CD4-positive, alpha-beta T cell (primary cell): ENCODE results near the gene COL4A2. TPM values are rescaled to one million over a fixed set of nuclear protein-coding genes. Genes with fewer than 3 reads are reported as not detected.

Source experiments
- ATAC-seq: fragments of 200-7000 bp; cut with Tn5 transposase; one replicate; pipeline ENCODE4 v1.10.0; 2022; ENCODE audit warnings: mild to moderate bottlenecking; ENCODE audit not compliant: poor library complexity
- CTCF ChIA-PET: fragments of 350-600 bp; sonication (Branson Sonifier 250); formaldehyde crosslinking; loops from one replicate; lab custom pipeline; 2021; ENCODE audit warnings: antibody characterized with exemption, inconsistent platforms; lab: Charles Lee
- POLR2A ChIA-PET: fragments of 350-600 bp; sonication (Branson Sonifier 250); formaldehyde crosslinking; loops from one replicate; lab custom pipeline; 2021; ENCODE audit warnings: antibody characterized with exemption, inconsistent platforms; lab: Charles Lee
- DNase-seq, 14 experiments: peaks; one replicate each; pipeline ENCODE4 v3.0.0-alpha.2; 2013 to 2020; ENCODE audit warnings: mixed read lengths in 2 of 14
- H3K27ac ChIP-seq, 2 donors: one replicate each; pipeline versions ENCODE4 v1.5.1 to v1.7.0; 2013; ENCODE audit warnings: low read length in 2 of 2, low read depth in 1 of 2, mild to moderate bottlenecking in 1 of 2
- H3K27me3 ChIP-seq, 2 experiments: 1 replicate in 1 of 2; 2 replicates in 1 of 2; pipeline versions ENCODE4 v1.6.1 to v1.7.0; 2013; ENCODE audit warnings: low read length in 2 of 2, control low read depth in 1 of 2, mild to moderate bottlenecking in 1 of 2, moderate library complexity in 1 of 2; ENCODE audit not compliant: insufficient read depth in 2 of 2, control insufficient read depth in 1 of 2
- H3K36me3 ChIP-seq: one replicate; pipeline ENCODE4 v1.6.1; 2013; ENCODE audit warnings: low read length, control low read depth; ENCODE audit not compliant: insufficient read depth
- H3K4me1 ChIP-seq: one replicate; pipeline ENCODE4 v1.6.1; 2013; ENCODE audit warnings: low read length, control low read depth; ENCODE audit not compliant: insufficient read depth
- H3K4me3 ChIP-seq: one replicate; pipeline ENCODE4 v1.5.1; 2013; ENCODE audit warnings: mild to moderate bottlenecking, low read length, moderate library complexity
- H3K9me3 ChIP-seq, 2 experiments: 1 replicate in 1 of 2; 2 replicates in 1 of 2; pipeline versions ENCODE4 v1.6.1 to v1.7.0; 2013; ENCODE audit warnings: low read length in 2 of 2, mild to moderate bottlenecking in 2 of 2, control low read depth in 1 of 2, moderate library complexity in 1 of 2; ENCODE audit not compliant: control insufficient read depth in 1 of 2, insufficient read depth in 1 of 2
- H3K27ac Mint-ChIP-seq: one replicate; pipeline ENCODE4 v1.8.0; 2020; ENCODE audit warnings: mixed read lengths
- H3K27me3 Mint-ChIP-seq: one replicate; pipeline ENCODE4 v1.8.0; 2021; ENCODE audit warnings: mixed read lengths
- H3K36me3 Mint-ChIP-seq: one replicate; pipeline ENCODE4 v1.8.0; 2021; ENCODE audit warnings: low read depth, mixed read lengths
- H3K4me1 Mint-ChIP-seq: one replicate; pipeline ENCODE4 v1.8.0; 2021; ENCODE audit warnings: low read depth, mixed read lengths
- H3K4me3 Mint-ChIP-seq: one replicate; pipeline ENCODE4 v1.8.0; 2020; ENCODE audit warnings: mild to moderate bottlenecking, mixed read lengths
- H3K9me3 Mint-ChIP-seq: one replicate; pipeline ENCODE4 v1.8.0; 2020; ENCODE audit warnings: mixed read lengths
- intact Hi-C, 2 experiments: fragments of 100-400 bp; cut with DNase I in 1 of 2; cut with micrococcal nuclease in 1 of 2; formaldehyde crosslinking; loops; one replicate each; pipeline versions ENCODE4 v1.15.1 to v1.9.0; 2023 to 2025; cut with DNase I, micrococcal nuclease
- total RNA-seq, 174 experiments: library from RNA in 2 of 174; stranded (reverse) in 2 of 174; gene quantifications; one replicate each; pipeline ENCODE4 v1.2.3 and lab custom pipeline; 2021 to 2026
- TF ChIP-seq, protein P1 (sequence below): fragments of 200-600 bp; IDR thresholded peaks from one replicate; pipeline ENCODE4 v1.8.0; 2022; ENCODE audit warnings: antibody characterized with exemption, mild to moderate bottlenecking

Gene COL4A2
- total RNA-seq, 2 experiments from 2014 or later: not detected

DNA sequence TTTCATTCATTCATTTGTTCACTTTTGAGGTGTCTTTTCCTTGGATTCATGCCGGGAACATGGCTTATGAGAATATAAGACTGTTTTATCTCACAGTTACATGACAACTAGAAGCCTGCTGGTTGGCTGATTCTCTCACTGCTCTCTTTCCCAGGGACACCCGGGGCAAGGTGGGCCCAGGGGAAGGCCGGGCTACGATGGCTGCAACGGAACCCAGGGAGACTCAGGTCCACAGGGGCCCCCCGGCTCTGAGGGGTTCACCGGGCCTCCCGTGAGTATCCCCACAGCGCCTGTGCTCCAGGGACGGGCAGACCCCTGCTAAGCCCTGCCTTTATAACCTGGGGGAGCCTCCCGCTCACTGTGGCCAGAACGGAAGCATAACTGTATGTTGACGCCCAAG lies 121.2 kb downstream of the COL4A2 start:
- H3K27me3 ChIP-seq: peaks cover 35 to 42% of the 10 kb centered on the region in 2 experiments
- no peak overlapping the region for H3K4me3 ChIP-seq
- ATAC-seq: no peak
- Mint-ChIP-seq H3K27ac (no peak overlapping the region), H3K9me3 (no peaks in the 10 kb centered on the region), H3K36me3 (no peaks in the 10 kb centered on the region), H3K4me3 (no peak overlapping the region), H3K4me1 (no peaks in the 10 kb centered on the region), H3K27me3 (peaks cover 90% of the 10 kb centered on the region)
- H3K27ac ChIP-seq: no peak overlapping the region
- no peak for DNase-seq
- H3K36me3 ChIP-seq: no peaks in the 10 kb centered on the region
- intact Hi-C loops: no loop called here
- ChIA-PET POLR2A (no interaction called here), CTCF (no interaction called here)
- TF ChIP-seq, protein P1, sequence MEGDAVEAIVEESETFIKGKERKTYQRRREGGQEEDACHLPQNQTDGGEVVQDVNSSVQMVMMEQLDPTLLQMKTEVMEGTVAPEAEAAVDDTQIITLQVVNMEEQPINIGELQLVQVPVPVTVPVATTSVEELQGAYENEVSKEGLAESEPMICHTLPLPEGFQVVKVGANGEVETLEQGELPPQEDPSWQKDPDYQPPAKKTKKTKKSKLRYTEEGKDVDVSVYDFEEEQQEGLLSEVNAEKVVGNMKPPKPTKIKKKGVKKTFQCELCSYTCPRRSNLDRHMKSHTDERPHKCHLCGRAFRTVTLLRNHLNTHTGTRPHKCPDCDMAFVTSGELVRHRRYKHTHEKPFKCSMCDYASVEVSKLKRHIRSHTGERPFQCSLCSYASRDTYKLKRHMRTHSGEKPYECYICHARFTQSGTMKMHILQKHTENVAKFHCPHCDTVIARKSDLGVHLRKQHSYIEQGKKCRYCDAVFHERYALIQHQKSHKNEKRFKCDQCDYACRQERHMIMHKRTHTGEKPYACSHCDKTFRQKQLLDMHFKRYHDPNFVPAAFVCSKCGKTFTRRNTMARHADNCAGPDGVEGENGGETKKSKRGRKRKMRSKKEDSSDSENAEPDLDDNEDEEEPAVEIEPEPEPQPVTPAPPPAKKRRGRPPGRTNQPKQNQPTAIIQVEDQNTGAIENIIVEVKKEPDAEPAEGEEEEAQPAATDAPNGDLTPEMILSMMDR: no peak
- peaks cover 0 to 9% of the 10 kb centered on the region in 2 experiments for H3K9me3 ChIP-seq
- H3K4me1 ChIP-seq: no peaks in the 10 kb centered on the region

DNA sequence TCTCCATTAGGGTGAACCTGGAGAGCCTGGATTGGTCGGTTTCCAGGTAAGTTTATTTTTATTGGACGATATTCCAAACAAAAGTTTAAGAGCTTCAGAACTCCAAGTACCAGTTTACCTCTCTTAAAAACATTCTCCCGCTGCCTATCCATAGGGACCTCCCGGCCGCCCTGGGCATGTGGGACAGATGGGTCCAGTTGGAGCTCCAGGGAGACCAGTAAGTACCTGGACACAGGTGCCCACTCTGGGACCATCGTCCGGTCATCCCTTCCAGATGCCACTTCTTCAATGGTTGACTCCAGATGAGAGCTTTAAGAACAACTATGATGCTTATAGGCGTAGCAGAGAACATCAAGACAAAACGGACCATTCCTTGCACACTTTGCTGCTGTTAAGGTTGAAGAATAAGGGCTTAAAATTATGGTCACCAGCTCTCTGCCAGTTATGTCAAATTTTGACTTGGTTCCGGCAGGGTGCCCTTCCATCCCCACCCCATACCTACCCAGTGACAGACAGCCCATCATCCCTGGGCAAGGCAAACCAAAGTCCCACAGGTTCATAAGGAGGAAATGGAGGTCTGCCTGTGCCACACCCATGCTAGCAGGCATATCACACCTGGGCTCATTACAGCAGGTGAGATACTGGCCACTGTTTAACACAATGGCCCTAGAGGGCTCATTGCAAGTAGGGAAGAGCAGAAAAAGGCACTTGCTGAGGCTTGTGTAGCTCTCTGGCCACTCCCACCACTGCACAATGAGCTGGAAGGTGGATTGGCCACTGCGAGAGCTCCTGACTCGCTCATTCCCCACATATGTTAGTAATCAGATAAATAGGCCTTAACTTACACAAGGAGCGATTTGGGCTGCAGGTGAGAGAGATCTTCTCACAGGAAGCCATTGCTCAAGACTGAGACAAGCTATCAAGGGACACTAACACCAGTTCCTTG lies 123.6 kb downstream of the COL4A2 start:
- H3K36me3 ChIP-seq: no peaks in the 10 kb centered on the region
- no peak overlapping the region for H3K27ac ChIP-seq
- DNase-seq (no peak), ATAC-seq (no peak)
- Mint-ChIP-seq H3K27me3 (peaks cover 88% of the 10 kb centered on the region), H3K4me3 (no peak overlapping the region), H3K27ac (no peak overlapping the region), H3K9me3 (no peaks in the 10 kb centered on the region), H3K4me1 (no peaks in the 10 kb centered on the region), H3K36me3 (no peaks in the 10 kb centered on the region)
- ChIA-PET POLR2A (no interaction called here), CTCF (no interaction called here)
- no peaks in the 10 kb centered on the region for H3K4me1 ChIP-seq
- no peak overlapping the region for H3K4me3 ChIP-seq
- intact Hi-C loops: no loop called here
- TF ChIP-seq, protein P1: no peak
- H3K27me3 ChIP-seq: peaks cover 16 to 25% of the 10 kb centered on the region in 2 experiments
- peaks cover 0 to 5% of the 10 kb centered on the region in 2 experiments for H3K9me3 ChIP-seq

DNA sequence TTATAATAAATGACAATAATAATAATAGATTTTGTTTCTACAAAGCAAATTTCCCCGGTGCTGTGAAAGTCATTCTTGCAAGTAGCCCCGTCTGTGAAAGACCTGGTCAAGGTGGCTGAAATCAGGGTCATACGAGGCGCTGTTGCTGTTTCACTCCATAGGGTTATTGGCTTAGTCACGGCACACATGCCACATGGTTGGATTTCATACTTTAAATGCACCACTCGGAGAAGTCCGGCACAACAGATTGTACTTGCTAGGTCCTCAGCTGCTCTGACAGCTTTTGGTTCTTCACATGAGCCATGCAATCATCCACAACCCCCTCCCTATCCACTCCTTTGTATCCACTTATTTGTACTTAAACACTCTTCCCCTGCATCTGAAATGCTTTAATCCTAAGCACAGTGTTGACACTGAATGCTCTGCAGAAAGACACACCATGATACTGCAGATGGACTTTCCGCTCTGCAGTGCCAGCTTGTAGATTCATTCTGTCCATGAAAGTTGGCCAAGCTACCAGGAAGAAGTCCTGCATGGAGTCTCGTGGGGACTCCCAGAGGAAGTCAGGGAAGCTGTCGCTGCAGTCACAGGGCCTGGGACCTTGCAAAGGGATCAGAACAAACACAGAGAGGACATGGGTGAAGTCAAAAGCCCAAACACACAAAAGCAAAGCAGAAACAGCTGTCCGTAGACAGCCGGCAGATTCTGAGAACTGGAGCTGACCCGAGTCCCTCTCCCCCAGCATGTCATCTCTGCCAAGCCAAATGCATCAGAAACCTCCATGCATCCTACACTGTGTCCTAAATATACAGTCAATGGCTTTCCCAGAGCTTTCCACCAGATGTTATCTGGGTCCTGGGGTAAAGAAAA lies 124.6 kb downstream of the COL4A2 start:
- H3K9me3 Mint-ChIP-seq: no peaks in the 10 kb centered on the region
- H3K4me1 ChIP-seq: no peaks in the 10 kb centered on the region
- no peaks in the 10 kb centered on the region for H3K4me1 Mint-ChIP-seq
- H3K36me3 ChIP-seq: no peaks in the 10 kb centered on the region
- H3K4me3 ChIP-seq: no peak overlapping the region
- DNase-seq (no peak), ATAC-seq (no peak)
- no peak overlapping the region for H3K4me3 Mint-ChIP-seq
- intact Hi-C loops: no loop called here
- no peak overlapping the region for H3K27ac Mint-ChIP-seq
- CTCF ChIA-PET: no interaction called here
- peaks cover 15 to 24% of the 10 kb centered on the region in 2 experiments for H3K27me3 ChIP-seq
- no peaks in the 10 kb centered on the region for H3K36me3 Mint-ChIP-seq
- peaks cover 0 to 5% of the 10 kb centered on the region in 2 experiments for H3K9me3 ChIP-seq
- POLR2A ChIA-PET: no interaction called here
- peaks cover 85% of the 10 kb centered on the region for H3K27me3 Mint-ChIP-seq
- TF ChIP-seq, protein P1: no peak
- H3K27ac ChIP-seq: no peak overlapping the region
